ENCODE measurements around the gene PITX1.

DNA sequence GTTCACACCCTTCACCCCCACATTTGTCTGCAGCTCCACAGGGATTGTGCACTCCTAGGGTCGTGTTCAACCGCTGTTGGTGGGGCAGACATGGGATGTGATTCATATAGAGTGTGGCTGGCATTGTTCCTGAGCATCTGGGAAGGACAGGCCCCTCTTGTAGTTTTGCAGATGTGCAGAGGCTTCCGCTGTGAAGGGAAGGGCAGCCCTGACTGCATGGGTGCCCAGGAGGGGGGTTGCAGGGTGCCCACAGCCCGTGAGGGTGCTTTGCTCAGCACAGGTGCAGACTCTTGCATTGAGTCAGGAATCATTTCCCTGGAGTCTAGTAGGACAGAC is 30.2 kb upstream of the PITX1 start:
- TF ChIP-seq, protein P1, sequence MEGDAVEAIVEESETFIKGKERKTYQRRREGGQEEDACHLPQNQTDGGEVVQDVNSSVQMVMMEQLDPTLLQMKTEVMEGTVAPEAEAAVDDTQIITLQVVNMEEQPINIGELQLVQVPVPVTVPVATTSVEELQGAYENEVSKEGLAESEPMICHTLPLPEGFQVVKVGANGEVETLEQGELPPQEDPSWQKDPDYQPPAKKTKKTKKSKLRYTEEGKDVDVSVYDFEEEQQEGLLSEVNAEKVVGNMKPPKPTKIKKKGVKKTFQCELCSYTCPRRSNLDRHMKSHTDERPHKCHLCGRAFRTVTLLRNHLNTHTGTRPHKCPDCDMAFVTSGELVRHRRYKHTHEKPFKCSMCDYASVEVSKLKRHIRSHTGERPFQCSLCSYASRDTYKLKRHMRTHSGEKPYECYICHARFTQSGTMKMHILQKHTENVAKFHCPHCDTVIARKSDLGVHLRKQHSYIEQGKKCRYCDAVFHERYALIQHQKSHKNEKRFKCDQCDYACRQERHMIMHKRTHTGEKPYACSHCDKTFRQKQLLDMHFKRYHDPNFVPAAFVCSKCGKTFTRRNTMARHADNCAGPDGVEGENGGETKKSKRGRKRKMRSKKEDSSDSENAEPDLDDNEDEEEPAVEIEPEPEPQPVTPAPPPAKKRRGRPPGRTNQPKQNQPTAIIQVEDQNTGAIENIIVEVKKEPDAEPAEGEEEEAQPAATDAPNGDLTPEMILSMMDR (IDR thresholded peaks at IDR 0.05), result no peak
- no peak for TF ChIP-seq ZFX (IDR thresholded peaks at IDR 0.05; ENCODE audit: borderline replicate concordance)
